Kidney (tissue), 14 donors: ENCODE measurements around the gene SENP3. TPM values are rescaled to one million over a fixed set of nuclear protein-coding genes. Genes with fewer than 3 reads are reported as not detected.

ENCODE experiments used
- DNase-seq, 5 donors: peaks; one replicate each; pipeline ENCODE4 v3.0.0-alpha.2; 2013 to 2020
- FAIRE-seq: peaks from 2 replicates; lab custom pipeline; 2012; peaks lifted over from hg19 to GRCh38; lab: Jason Lieb, UNC
- H3K27ac ChIP-seq, 2 donors: one replicate each; pipeline ENCODE4 v1.7.0; 2013; ENCODE audit warnings: low read depth in 2 of 2, low read length in 2 of 2, inconsistent platforms in 1 of 2
- H3K27me3 ChIP-seq: one replicate; pipeline ENCODE4 v1.7.1; 2013; ENCODE audit warnings: low read length, inconsistent platforms; ENCODE audit not compliant: control insufficient read depth, insufficient read depth
- H3K36me3 ChIP-seq, 3 donors: one replicate each; pipeline versions ENCODE4 v1.7.0 to v1.7.1; 2013; ENCODE audit warnings: low read length in 3 of 3, control low read depth in 1 of 3, inconsistent platforms in 1 of 3; ENCODE audit not compliant: insufficient read depth in 3 of 3, control insufficient read depth in 2 of 3
- H3K4me1 ChIP-seq, 3 donors: one replicate each; pipeline versions ENCODE4 v1.7.0 to v1.7.1; 2013; ENCODE audit warnings: low read length in 3 of 3, inconsistent platforms in 1 of 3, low read depth in 1 of 3; ENCODE audit not compliant: control insufficient read depth in 2 of 3, insufficient read depth in 2 of 3
- H3K4me3 ChIP-seq, 3 donors: one replicate each; pipeline versions ENCODE4 v1.7.0 to v1.8.1; 2013; ENCODE audit warnings: low read length in 3 of 3, control low read depth in 1 of 3, inconsistent platforms in 1 of 3
- H3K9ac ChIP-seq, 3 donors: one replicate each; pipeline versions ENCODE4 v1.7.0 to v1.7.1; 2013; ENCODE audit warnings: low read length in 3 of 3, control low read depth in 1 of 3, inconsistent platforms in 1 of 3
- H3K9me3 ChIP-seq, 3 donors: one replicate each; pipeline versions ENCODE4 v1.7.0 to v1.7.1; 2013; ENCODE audit warnings: low read length in 3 of 3, control low read depth in 1 of 3, inconsistent platforms in 1 of 3; ENCODE audit not compliant: control insufficient read depth in 2 of 3, insufficient read depth in 1 of 3
- intact Hi-C: fragments of 100-400 bp; cut with DNase I; formaldehyde crosslinking; loops from one replicate; pipeline ENCODE4 v1.11.1; 2022
- polyA plus RNA-seq: library from polyadenylated mRNA; stranded (reverse); fragments of 350-450 nt; fragmentation: Illumina TruSeq; extraction: RNeasy Lipid Tissue Mini Kit (QIAGEN cat#74804); gene quantifications from one replicate; pipeline ENCODE4 v1.2.3, GENCODE V29; 2014; ENCODE audit warnings: low read depth, low replicate concordance; ENCODE audit not compliant: insufficient read depth
- total RNA-seq: library from RNA; stranded (reverse); fragmentation: NEBNext Ultra II Directional; extraction: Animal tissue kit (Norgen Biotek cat#: 25700); gene quantifications from one replicate; pipeline ENCODE4 v1.2.1, GENCODE V29; 2021
- TF ChIP-seq, protein P1 (sequence below): IDR thresholded peaks from 3 replicates; pipeline ENCODE4 v1.5.1; 2012; ENCODE audit warnings: mild to moderate bottlenecking, moderate library complexity, borderline replicate concordance; ENCODE audit not compliant: insufficient read depth; ENCODE audit errors: extremely low read depth
- donor health status: control.
- donor health status: control.
- donor health status: control.
- donor health status: control.
- donor health status: control.
- donor health status: DM: yes; HTN: yes; CAD: no.
- donor health status: Normal renal cell carcinoma (clear cell type).

The SENP3 gene
- total and polyA plus RNA-seq, 2 donors from 2014 or later: 43.5 to 50.3 TPM

DNA sequence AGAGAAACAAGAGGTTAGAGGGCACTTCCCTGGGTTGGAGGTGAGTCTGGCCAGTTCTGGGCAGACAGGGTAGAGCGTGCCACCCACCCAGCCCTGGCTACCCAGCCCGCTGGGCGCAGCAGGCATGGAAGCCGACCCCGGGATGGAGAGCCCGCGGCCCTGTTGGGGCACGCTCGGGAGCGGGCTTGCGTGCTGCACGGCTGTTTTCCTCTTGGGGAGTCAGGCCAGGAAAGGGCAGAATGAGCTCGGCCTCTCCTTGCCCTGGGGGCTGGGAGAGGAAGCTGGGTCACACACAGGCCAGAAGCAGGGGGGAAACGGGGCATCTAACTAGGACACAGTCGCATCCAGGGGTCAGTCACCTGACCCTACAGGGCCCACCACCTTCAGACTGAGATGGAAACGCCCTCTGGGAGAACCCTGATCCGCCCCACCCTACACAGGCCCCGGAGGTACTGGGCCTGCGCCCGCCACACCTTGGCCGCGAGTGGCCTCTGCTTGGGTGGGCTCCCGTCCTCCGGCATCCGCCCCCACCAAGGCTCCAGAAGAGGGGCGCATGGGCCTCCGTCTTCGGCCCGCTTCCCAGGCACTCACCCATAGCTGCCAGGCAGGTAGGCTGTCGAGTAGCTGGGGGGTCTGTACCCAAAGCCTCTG, 27.0 kb downstream of the SENP3 start:
- Histone ChIP-seq H3K27me3 (no peaks in the 10 kb centered on the region), H3K4me3 (peak overlapping the region in 1 of 3 donors; percentile 37), H3K4me1 (peaks cover 0 to 14% (median 10%) of the 10 kb centered on the region in 3 donors), H3K36me3 (peaks cover 3 to 37% (median 28%) of the 10 kb centered on the region in 3 donors), H3K27ac (no peak overlapping the region), H3K9me3 (no peaks in the 10 kb centered on the region), H3K9ac (peak overlapping the region in 2 of 3 donors; percentile 32 to 40)
- intact Hi-C loops: no loop called here
- TF ChIP-seq, protein P1, sequence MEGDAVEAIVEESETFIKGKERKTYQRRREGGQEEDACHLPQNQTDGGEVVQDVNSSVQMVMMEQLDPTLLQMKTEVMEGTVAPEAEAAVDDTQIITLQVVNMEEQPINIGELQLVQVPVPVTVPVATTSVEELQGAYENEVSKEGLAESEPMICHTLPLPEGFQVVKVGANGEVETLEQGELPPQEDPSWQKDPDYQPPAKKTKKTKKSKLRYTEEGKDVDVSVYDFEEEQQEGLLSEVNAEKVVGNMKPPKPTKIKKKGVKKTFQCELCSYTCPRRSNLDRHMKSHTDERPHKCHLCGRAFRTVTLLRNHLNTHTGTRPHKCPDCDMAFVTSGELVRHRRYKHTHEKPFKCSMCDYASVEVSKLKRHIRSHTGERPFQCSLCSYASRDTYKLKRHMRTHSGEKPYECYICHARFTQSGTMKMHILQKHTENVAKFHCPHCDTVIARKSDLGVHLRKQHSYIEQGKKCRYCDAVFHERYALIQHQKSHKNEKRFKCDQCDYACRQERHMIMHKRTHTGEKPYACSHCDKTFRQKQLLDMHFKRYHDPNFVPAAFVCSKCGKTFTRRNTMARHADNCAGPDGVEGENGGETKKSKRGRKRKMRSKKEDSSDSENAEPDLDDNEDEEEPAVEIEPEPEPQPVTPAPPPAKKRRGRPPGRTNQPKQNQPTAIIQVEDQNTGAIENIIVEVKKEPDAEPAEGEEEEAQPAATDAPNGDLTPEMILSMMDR: no peak
- peak in 1 of 5 donors; percentile 61 for DNase-seq
- FAIRE-seq: no peak

DNA sequence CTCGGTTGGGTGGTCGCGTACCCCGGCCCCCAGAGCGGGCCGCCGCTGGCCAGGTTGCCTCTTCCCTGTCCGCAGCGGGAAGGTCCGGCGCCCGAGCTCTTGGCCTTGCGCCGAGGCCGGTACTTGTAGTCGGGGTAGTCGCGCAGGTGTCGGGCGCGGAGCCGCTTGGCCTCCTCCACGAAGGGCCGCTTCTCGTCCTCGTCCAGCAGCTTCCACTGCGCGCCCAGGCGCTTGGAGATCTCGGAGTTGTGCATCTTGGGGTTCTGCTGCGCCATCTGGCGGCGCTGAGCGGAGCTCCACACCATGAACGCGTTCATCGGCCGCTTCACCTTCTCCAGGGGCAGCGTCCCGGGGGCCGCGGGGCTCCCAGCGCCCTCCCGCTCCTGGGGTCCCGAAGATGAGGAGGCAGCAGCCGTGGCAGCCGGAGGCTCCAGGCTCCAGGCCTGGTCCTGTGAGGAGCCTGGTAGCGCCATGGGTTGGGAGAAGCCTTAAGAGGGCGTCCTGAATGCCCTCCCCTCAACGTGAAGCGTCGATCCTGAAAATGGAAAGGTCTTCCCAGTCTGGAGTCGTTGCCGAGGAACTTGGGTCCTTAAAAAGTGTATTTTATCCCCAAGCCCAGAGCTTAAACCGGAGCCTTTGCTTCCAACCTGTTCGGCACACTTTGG, 27.6 kb downstream of the SENP3 start:
- FAIRE-seq: no peak
- Histone ChIP-seq H3K4me3 (peak overlapping the region in 1 of 3 donors; percentile 37), H3K9ac (peak overlapping the region in 2 of 3 donors; percentile 32 to 40), H3K4me1 (peaks cover 0 to 11% (median 10%) of the 10 kb centered on the region in 3 donors), H3K9me3 (no peaks in the 10 kb centered on the region), H3K27ac (no peak overlapping the region), H3K27me3 (no peaks in the 10 kb centered on the region), H3K36me3 (peaks cover 10 to 44% (median 33%) of the 10 kb centered on the region in 3 donors)
- intact Hi-C loops: no loop called here
- peak; percentile 88 to 95 (median 91) for DNase-seq
- TF ChIP-seq, protein P1: peak; percentile 89

DNA sequence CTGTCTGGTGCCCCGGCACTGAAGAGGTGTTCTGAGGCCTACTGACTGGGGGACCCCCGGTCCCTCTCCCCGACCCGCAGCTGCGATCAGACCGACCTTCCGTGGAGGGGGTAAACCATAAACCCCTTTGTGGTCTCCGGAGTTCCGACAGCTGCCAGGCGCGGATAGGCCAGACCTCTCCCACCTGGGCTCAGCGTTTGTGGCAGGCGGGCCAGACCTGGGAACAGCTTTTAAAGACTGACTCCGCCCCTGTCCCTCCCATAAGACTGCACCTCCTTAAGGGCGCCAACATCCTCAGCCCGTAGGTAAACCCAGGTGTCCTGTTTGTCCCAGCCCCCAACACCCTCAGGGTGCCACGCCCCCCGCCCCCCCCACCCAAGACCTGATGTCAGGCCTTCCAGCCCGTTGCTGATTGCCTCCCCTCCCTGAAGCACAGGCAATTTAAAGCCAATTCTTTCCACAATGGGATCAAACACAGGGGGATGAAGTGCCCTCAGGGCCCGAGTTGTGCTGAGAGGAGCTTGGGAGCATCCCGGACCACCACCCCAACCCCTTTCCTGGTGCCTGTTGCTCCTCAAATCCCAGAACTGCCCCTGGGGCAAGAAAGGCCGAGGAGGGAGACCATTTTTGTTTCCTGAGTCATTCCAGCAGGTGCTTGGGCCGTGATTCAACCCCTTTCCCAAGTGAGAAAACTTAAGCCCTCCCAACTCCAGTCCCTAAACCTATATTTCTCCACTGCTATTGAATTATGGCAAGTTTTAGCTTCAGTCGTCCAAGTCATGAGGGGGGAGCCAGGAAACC, 28.4 kb downstream of the SENP3 start, which contains the start of gene SOX15:
Gene SOX15, minus strand, starts transcription at position 204 of the 801 bp plus-strand sequence. CDS start 418 bp downstream, outside the sequence.
- H3K4me3 ChIP-seq: peak within 1 kb of the TSS in 1 of 3 donors; percentile 37
- H3K27me3 ChIP-seq: no peaks in the 10 kb centered on the region
- intact Hi-C loops: no loop called here
- TF ChIP-seq, protein P1: no peak
- DNase-seq: peak in 2 of 5 donors; percentile 75 to 81
- H3K9ac ChIP-seq: peak within 1 kb of the TSS in 2 of 3 donors; percentile 32 to 40
- peaks cover 0 to 7% (median 7%) of the 10 kb centered on the region in 3 donors for H3K4me1 ChIP-seq
- H3K36me3 ChIP-seq: peaks cover 12 to 48% (median 37%) of the 10 kb centered on the region in 3 donors
- H3K9me3 ChIP-seq: no peaks in the 10 kb centered on the region
- no peak within 1 kb of the TSS for H3K27ac ChIP-seq
- no peak for FAIRE-seq
